ENCODE results near the gene RTKN2. TPM values are rescaled to one million over a fixed set of nuclear protein-coding genes. Genes with fewer than 3 reads are reported as not detected.

Gene RTKN2
- total and polyA plus RNA-seq, 10 of the 15 experiments (the other 5 are each of a cell fraction or from before 2014, with no cell fraction given) = 0.10 TPM; not detected in 9

DNA sequence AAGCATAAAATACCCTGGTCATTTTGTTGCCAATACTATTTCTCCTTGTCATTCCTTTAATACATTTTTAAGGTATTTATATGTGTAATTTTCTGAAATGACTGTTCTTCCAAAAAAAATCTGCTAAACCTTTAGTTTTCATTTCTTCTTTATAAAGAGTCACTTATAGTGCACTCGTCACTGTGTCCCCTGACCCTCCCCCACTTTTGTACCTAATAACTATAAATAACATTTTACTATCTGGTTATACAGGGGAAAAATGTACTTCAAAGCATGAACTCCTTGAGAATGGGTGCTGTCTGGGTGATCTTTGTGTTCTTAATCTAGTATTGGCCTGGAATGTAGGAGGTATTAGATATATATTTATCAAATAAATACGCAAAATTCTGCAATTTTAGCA, 31.1 kb downstream of the RTKN2 start:
- no TSS peak for BruUV-seq (replicated peaks)
- no peaks in the 10 kb centered on the region; the same call in 2 of the 3 replicates for H3K9me3 ChIP-seq (replicated peaks; ENCODE audit: control insufficient read depth, insufficient read depth, low read length)
- ChIA-PET RAD21 (ENCODE audit: unreplicated experiment) (no interaction called here), CTCF (no interaction called here), POLR2A (no interaction called here), SMC1A (ENCODE audit: uncharacterized antibody, unreplicated experiment) (interaction anchor here (1.4 kb wide), 1 partner anchor 8 kb away, joined by 3 read pairs; no protein-coding TSS in a partner anchor)
- 62% methylated on average over 2 of the region's 2 CpGs for WGBS (ENCODE audit: insufficient coverage, insufficient replicate concordance, low lambda C conversion rate, missing lambda C conversion rate)
- H4K20me1 ChIP-seq (ENCODE audit: control insufficient read depth, insufficient read depth) = no peaks in the 10 kb centered on the region
- H3K4me2 ChIP-seq (ENCODE audit: control insufficient read depth, insufficient read depth) = no peak overlapping the region
- in situ Hi-C loops (cut with MboI) (no loop called here), intact Hi-C loops (cut with micrococcal nuclease; ENCODE audit: unreplicated experiment) (no loop called here)
- H3K9ac ChIP-seq (ENCODE audit: control insufficient read depth, insufficient read depth, low read length) = no peak overlapping the region
- DNase-seq (ENCODE audit: low read depth, low spot score) (no peak), FAIRE-seq (no peak), ATAC-seq (no peak)
- H3K4me3 ChIP-seq = no peak overlapping the region
- no peak overlapping the region for H3K27ac ChIP-seq (ENCODE audit: control insufficient read depth, insufficient read depth)
- H3K36me3 ChIP-seq (ENCODE audit: control insufficient read depth in 2 of 2, insufficient read depth in 2 of 2, low read length in 1 of 2) = no peaks in the 10 kb centered on the region
- H2AFZ ChIP-seq (ENCODE audit: control insufficient read depth, low read depth, low read length) = no peak overlapping the region
- no peaks in the 10 kb centered on the region for H3K79me2 ChIP-seq (ENCODE audit: control insufficient read depth, insufficient read depth, low read length)
- H3K27me3 ChIP-seq (replicated peaks in 1 of 2; ENCODE audit: control insufficient read depth in 2 of 2, insufficient read depth in 2 of 2, low read length in 1 of 2) = no peaks in the 10 kb centered on the region
- H3K4me1 ChIP-seq (ENCODE audit: control insufficient read depth, insufficient read depth, low read length) = no peaks in the 10 kb centered on the region
- TF ChIP-seq WRNIP1 (IDR thresholded peaks at IDR 0.05; ENCODE audit: borderline replicate concordance, low read depth, low read length) (no peak), CBFB (IDR thresholded peaks at IDR 0.05; ENCODE audit: low read depth) (no peak), NR2C1 (IDR thresholded peaks at IDR 0.05) (no peak), IKZF1 (conservative IDR thresholded peaks at IDR 0.05) (no peak), BCL11A (IDR thresholded peaks at IDR 0.05; ENCODE audit: low read depth, low read length) (no peak), JUNB (IDR thresholded peaks at IDR 0.05) (no peak), SIX5 (IDR thresholded peaks at IDR 0.05; ENCODE audit: low read depth, low read length, severe bottlenecking) (no peak), NFXL1 (IDR thresholded peaks at IDR 0.05; ENCODE audit: borderline replicate concordance) (no peak), TCF7 (IDR thresholded peaks at IDR 0.05; ENCODE audit: borderline replicate concordance) (no peak), KDM1A (IDR thresholded peaks at IDR 0.05; ENCODE audit: borderline replicate concordance) (no peak), TCF3 (IDR thresholded peaks at IDR 0.05; ENCODE audit: borderline replicate concordance, insufficient read depth, low read depth, low read length) (no peak), FOXM1 (IDR thresholded peaks at IDR 0.05; ENCODE audit: low read depth, low read length) (no peak), TARDBP (IDR thresholded peaks at IDR 0.05; ENCODE audit: borderline replicate concordance) (no peak), SP1 (IDR thresholded peaks at IDR 0.05; ENCODE audit: low read depth, low read length) (no peak)
- TF ChIP-seq, protein P1, sequence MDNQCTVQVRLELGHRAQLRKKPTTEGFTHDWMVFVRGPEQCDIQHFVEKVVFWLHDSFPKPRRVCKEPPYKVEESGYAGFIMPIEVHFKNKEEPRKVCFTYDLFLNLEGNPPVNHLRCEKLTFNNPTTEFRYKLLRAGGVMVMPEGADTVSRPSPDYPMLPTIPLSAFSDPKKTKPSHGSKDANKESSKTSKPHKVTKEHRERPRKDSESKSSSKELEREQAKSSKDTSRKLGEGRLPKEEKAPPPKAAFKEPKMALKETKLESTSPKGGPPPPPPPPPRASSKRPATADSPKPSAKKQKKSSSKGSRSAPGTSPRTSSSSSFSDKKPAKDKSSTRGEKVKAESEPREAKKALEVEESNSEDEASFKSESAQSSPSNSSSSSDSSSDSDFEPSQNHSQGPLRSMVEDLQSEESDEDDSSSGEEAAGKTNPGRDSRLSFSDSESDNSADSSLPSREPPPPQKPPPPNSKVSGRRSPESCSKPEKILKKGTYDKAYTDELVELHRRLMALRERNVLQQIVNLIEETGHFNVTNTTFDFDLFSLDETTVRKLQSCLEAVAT (IDR thresholded peaks at IDR 0.05) = no peak
- TF ChIP-seq, protein P2, sequence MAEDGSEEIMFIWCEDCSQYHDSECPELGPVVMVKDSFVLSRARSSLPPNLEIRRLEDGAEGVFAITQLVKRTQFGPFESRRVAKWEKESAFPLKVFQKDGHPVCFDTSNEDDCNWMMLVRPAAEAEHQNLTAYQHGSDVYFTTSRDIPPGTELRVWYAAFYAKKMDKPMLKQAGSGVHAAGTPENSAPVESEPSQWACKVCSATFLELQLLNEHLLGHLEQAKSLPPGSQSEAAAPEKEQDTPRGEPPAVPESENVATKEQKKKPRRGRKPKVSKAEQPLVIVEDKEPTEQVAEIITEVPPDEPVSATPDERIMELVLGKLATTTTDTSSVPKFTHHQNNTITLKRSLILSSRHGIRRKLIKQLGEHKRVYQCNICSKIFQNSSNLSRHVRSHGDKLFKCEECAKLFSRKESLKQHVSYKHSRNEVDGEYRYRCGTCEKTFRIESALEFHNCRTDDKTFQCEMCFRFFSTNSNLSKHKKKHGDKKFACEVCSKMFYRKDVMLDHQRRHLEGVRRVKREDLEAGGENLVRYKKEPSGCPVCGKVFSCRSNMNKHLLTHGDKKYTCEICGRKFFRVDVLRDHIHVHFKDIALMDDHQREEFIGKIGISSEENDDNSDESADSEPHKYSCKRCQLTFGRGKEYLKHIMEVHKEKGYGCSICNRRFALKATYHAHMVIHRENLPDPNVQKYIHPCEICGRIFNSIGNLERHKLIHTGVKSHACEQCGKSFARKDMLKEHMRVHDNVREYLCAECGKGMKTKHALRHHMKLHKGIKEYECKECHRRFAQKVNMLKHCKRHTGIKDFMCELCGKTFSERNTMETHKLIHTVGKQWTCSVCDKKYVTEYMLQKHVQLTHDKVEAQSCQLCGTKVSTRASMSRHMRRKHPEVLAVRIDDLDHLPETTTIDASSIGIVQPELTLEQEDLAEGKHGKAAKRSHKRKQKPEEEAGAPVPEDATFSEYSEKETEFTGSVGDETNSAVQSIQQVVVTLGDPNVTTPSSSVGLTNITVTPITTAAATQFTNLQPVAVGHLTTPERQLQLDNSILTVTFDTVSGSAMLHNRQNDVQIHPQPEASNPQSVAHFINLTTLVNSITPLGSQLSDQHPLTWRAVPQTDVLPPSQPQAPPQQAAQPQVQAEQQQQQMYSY (CRISPR knock-in tag; IDR thresholded peaks at IDR 0.05) = no peak
- TF ChIP-seq, protein P3, sequence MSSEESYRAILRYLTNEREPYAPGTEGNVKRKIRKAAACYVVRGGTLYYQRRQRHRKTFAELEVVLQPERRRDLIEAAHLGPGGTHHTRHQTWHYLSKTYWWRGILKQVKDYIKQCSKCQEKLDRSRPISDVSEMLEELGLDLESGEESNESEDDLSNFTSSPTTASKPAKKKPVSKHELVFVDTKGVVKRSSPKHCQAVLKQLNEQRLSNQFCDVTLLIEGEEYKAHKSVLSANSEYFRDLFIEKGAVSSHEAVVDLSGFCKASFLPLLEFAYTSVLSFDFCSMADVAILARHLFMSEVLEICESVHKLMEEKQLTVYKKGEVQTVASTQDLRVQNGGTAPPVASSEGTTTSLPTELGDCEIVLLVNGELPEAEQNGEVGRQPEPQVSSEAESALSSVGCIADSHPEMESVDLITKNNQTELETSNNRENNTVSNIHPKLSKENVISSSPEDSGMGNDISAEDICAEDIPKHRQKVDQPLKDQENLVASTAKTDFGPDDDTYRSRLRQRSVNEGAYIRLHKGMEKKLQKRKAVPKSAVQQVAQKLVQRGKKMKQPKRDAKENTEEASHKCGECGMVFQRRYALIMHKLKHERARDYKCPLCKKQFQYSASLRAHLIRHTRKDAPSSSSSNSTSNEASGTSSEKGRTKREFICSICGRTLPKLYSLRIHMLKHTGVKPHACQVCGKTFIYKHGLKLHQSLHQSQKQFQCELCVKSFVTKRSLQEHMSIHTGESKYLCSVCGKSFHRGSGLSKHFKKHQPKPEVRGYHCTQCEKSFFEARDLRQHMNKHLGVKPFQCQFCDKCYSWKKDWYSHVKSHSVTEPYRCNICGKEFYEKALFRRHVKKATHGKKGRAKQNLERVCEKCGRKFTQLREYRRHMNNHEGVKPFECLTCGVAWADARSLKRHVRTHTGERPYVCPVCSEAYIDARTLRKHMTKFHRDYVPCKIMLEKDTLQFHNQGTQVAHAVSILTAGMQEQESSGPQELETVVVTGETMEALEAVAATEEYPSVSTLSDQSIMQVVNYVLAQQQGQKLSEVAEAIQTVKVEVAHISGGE (CRISPR knock-in tag; IDR thresholded peaks at IDR 0.05) = no peak
